CD14-positive monocyte (primary cell): ENCODE measurements around the gene DLGAP4. TPM values are rescaled to one million over a fixed set of nuclear protein-coding genes. Genes with fewer than 3 reads are reported as not detected.

Experiments
- DNase-seq, 3 donors: peaks; one replicate each; pipeline ENCODE4 v3.0.0-alpha.2; 2011 to 2022
- H2AFZ ChIP-seq: 2 replicates; pipeline ENCODE4 v1.6.0; 2012; ENCODE audit warnings: mild to moderate bottlenecking, low read depth, low read length, inconsistent platforms; ENCODE audit not compliant: insufficient read depth, poor library complexity, severe bottlenecking
- H3K27ac ChIP-seq, 2 donors: 1 replicate in 1 of 2; 2 replicates in 1 of 2; pipeline ENCODE4 v1.5.1; 2012 to 2013; ENCODE audit warnings: low read length in 2 of 2, control low read depth in 1 of 2, inconsistent platforms in 1 of 2, low read depth in 1 of 2, mild to moderate bottlenecking in 1 of 2
- H3K27me3 ChIP-seq, 2 donors: one replicate each; pipeline versions ENCODE4 v1.6.0 to v1.6.1; 2011 to 2013; ENCODE audit warnings: low read length in 2 of 2; ENCODE audit not compliant: control insufficient read depth in 2 of 2, insufficient read depth in 2 of 2
- H3K36me3 ChIP-seq, 2 donors: replicated peaks in 1 of 2; 1 replicate in 1 of 2; 2 replicates in 1 of 2; pipeline versions ENCODE4 v1.5.1 to v1.6.1; 2012 to 2013; ENCODE audit warnings: low read length in 2 of 2, control low read depth in 1 of 2, inconsistent platforms in 1 of 2, mild to moderate bottlenecking in 1 of 2; ENCODE audit not compliant: insufficient read depth in 2 of 2, control insufficient read depth in 1 of 2
- H3K4me1 ChIP-seq, 2 donors: 1 replicate in 1 of 2; 2 replicates in 1 of 2; pipeline versions ENCODE4 v1.5.1 to v1.6.1; 2012 to 2013; ENCODE audit warnings: low read length in 2 of 2, control low read depth in 1 of 2, inconsistent platforms in 1 of 2, mild to moderate bottlenecking in 1 of 2, moderate library complexity in 1 of 2; ENCODE audit not compliant: insufficient read depth in 2 of 2, control insufficient read depth in 1 of 2
- H3K4me2 ChIP-seq: replicated peaks from 2 replicates; pipeline ENCODE3; 2012; ENCODE audit warnings: low read length, moderate library complexity, mild to moderate bottlenecking; ENCODE audit not compliant: poor library complexity, severe bottlenecking; ENCODE audit errors: extremely low read depth
- H3K4me3 ChIP-seq, 3 experiments: fragments of 200-600 bp in 1 of 3; sonication (generic) in 1 of 3; replicated peaks in 1 of 3; 1 replicate in 2 of 3; 2 replicates in 1 of 3; pipeline ENCODE4 v1.5.1; 2011 to 2013; ENCODE audit warnings: low read length in 3 of 3, mild to moderate bottlenecking in 3 of 3, control low read depth in 2 of 3, low read depth in 2 of 3, inconsistent platforms in 1 of 3, moderate library complexity in 1 of 3
- H3K79me2 ChIP-seq: 2 replicates; pipeline ENCODE4 v1.6.0; 2012; ENCODE audit warnings: mild to moderate bottlenecking, control low read depth, inconsistent platforms, low read length, moderate library complexity; ENCODE audit not compliant: insufficient read depth
- H3K9ac ChIP-seq: 2 replicates; pipeline ENCODE4 v1.6.0; 2017; ENCODE audit warnings: low read length, mild to moderate bottlenecking; ENCODE audit not compliant: insufficient read depth, poor library complexity, severe bottlenecking
- H3K9me3 ChIP-seq, 2 donors: replicated peaks in 1 of 2; 1 replicate in 1 of 2; 2 replicates in 1 of 2; pipeline versions ENCODE4 v1.5.1 to v1.6.1; 2012 to 2013; ENCODE audit warnings: low read length in 2 of 2, control low read depth in 1 of 2; ENCODE audit not compliant: control insufficient read depth in 1 of 2, insufficient read depth in 1 of 2
- H4K20me1 ChIP-seq: 2 replicates; pipeline ENCODE4 v1.6.0; 2012; ENCODE audit warnings: mild to moderate bottlenecking, low read length, control low read depth, moderate library complexity; ENCODE audit not compliant: insufficient read depth
- H3K27ac Mint-ChIP-seq, 7 donors: one replicate each; pipeline ENCODE4 v1.8.0; 2020; ENCODE audit warnings: mild to moderate bottlenecking in 7 of 7, mixed read lengths in 7 of 7, moderate library complexity in 6 of 7, inconsistent platforms in 2 of 7
- H3K27me3 Mint-ChIP-seq, 3 donors: one replicate each; pipeline ENCODE4 v1.8.0; 2021 to 2022; ENCODE audit warnings: low read depth in 3 of 3, mild to moderate bottlenecking in 3 of 3, mixed read lengths in 3 of 3, moderate library complexity in 3 of 3, inconsistent platforms in 1 of 3
- H3K36me3 Mint-ChIP-seq, 2 donors: one replicate each; pipeline ENCODE4 v1.8.0; 2020; ENCODE audit warnings: mixed read lengths in 2 of 2, inconsistent platforms in 1 of 2, mild to moderate bottlenecking in 1 of 2
- H3K4me1 Mint-ChIP-seq: one replicate; pipeline ENCODE4 v1.8.0; 2020; ENCODE audit warnings: mild to moderate bottlenecking, mixed read lengths
- H3K4me3 Mint-ChIP-seq, 2 donors: one replicate each; pipeline ENCODE4 v1.8.0; 2020; ENCODE audit warnings: mild to moderate bottlenecking in 2 of 2, mixed read lengths in 2 of 2, moderate library complexity in 1 of 2
- H3K9me3 Mint-ChIP-seq, 7 donors: one replicate each; pipeline ENCODE4 v1.8.0; 2020 to 2022; ENCODE audit warnings: mixed read lengths in 7 of 7, mild to moderate bottlenecking in 6 of 7, moderate library complexity in 6 of 7, inconsistent platforms in 2 of 7
- WGBS: methylation state at CpG from one replicate; pipeline ENCODE4 v1.1.5; 2013; ENCODE audit warnings: missing lambda C conversion rate; ENCODE audit not compliant: insufficient coverage; 5-methylcytosine and 5-hydroxymethylcytosine counted together
- intact Hi-C, 2 donors: fragments of 100-400 bp; cut with micrococcal nuclease; formaldehyde crosslinking; loops; one replicate each; pipeline versions ENCODE4 v1.15.0 to v1.15.1; 2023
- polyA plus RNA-seq, 3 donors: library from polyadenylated mRNA; depleted of rRNA in 1 of 3; unstranded in 2 of 3; stranded (reverse) in 1 of 3; fragments of 300-500 nt in 2 of 3; fragments of >200 nt in 1 of 3; fragmentation: Illumina TruSeq in 2 of 3; gene quantifications; 1 replicate in 2 of 3; 2 replicates in 1 of 3; pipeline ENCODE4 v1.2.3, GENCODE V29; 2012 to 2021
- TF ChIP-seq, protein P1 (sequence below): fragments of 200-600 bp; IDR thresholded peaks from one replicate; pipeline ENCODE4 v1.8.0; 2022; ENCODE audit warnings: antibody characterized with exemption, mild to moderate bottlenecking

DLGAP4 gene
- polyA plus RNA-seq, 3 donors = 9.9 to 52.7 (median 17.6) TPM

- H3K4me3 Mint-ChIP-seq = no peak overlapping the region
- H3K36me3 Mint-ChIP-seq = no peaks in the 10 kb centered on the region
- intact Hi-C loops = no loop called here
- H2AFZ ChIP-seq = no peak overlapping the region
- peaks cover 2 to 16% (median 6%) of the 10 kb centered on the region in 7 donors for H3K9me3 Mint-ChIP-seq
- H4K20me1 ChIP-seq = no peaks in the 10 kb centered on the region
- H3K4me2 ChIP-seq = no peak overlapping the region
- H3K27ac Mint-ChIP-seq = peak overlapping the region in 1 of 7 donors; percentile 29
- H3K9ac ChIP-seq = no peak overlapping the region
- DNase-seq = no peak
- TF ChIP-seq, protein P1, sequence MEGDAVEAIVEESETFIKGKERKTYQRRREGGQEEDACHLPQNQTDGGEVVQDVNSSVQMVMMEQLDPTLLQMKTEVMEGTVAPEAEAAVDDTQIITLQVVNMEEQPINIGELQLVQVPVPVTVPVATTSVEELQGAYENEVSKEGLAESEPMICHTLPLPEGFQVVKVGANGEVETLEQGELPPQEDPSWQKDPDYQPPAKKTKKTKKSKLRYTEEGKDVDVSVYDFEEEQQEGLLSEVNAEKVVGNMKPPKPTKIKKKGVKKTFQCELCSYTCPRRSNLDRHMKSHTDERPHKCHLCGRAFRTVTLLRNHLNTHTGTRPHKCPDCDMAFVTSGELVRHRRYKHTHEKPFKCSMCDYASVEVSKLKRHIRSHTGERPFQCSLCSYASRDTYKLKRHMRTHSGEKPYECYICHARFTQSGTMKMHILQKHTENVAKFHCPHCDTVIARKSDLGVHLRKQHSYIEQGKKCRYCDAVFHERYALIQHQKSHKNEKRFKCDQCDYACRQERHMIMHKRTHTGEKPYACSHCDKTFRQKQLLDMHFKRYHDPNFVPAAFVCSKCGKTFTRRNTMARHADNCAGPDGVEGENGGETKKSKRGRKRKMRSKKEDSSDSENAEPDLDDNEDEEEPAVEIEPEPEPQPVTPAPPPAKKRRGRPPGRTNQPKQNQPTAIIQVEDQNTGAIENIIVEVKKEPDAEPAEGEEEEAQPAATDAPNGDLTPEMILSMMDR = no peak
- no peaks in the 10 kb centered on the region for H3K4me1 Mint-ChIP-seq
- no peaks in the 10 kb centered on the region for H3K9me3 ChIP-seq
- H3K27ac ChIP-seq = no peak overlapping the region
- no peaks in the 10 kb centered on the region for H3K79me2 ChIP-seq
- no peaks in the 10 kb centered on the region for H3K4me1 ChIP-seq
- no peaks in the 10 kb centered on the region for H3K36me3 ChIP-seq
- no peaks in the 10 kb centered on the region for H3K27me3 ChIP-seq
- peaks cover 8 to 14% (median 9%) of the 10 kb centered on the region in 3 donors for H3K27me3 Mint-ChIP-seq
- WGBS = 88% methylated on average over 16 of the region's 24 CpGs
- H3K4me3 ChIP-seq = no peak overlapping the region
Measured at GRCh38 chr20:36320898-36321695, 15.0 kb downstream of the DLGAP4 start.

DNA sequence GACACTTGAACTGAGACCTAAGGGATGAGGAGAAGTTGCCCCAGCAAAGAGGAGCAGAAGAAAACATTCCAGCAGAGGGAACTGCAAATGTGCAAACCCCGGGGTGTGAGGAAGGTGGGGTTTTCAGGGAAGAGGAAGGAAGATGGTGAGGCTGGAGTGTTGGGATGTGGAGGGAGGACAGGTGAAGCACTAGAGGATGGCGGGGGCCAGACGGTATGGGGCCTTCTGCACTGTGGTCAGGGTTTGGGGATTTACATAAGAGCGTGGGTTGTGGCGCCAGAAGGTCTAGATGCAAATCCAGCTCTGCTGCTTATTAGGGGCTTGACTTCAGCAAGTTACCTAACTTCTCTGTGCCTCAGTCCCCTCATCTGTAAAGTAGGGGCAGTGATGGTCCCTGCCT lies 16.0 kb downstream of the DLGAP4 start:
- Histone ChIP-seq H2AFZ (no peak overlapping the region), H3K9ac (no peak overlapping the region), H3K79me2 (no peaks in the 10 kb centered on the region), H3K36me3 (no peaks in the 10 kb centered on the region), H3K4me3 (no peak overlapping the region), H3K9me3 (peaks cover 0 to 4% of the 10 kb centered on the region in 2 donors), H3K4me1 (no peaks in the 10 kb centered on the region), H3K27me3 (no peaks in the 10 kb centered on the region), H4K20me1 (no peaks in the 10 kb centered on the region), H3K4me2 (no peak overlapping the region), H3K27ac (no peak overlapping the region)
- no peak overlapping the region for H3K27ac Mint-ChIP-seq
- intact Hi-C loops = no loop called here
- no peaks in the 10 kb centered on the region for H3K4me1 Mint-ChIP-seq
- H3K27me3 Mint-ChIP-seq = peaks cover 8 to 12% (median 9%) of the 10 kb centered on the region in 3 donors
- 71% methylated on average over 5 of the region's 5 CpGs for WGBS
- no peak for DNase-seq
- TF ChIP-seq, protein P1 = no peak
- H3K4me3 Mint-ChIP-seq = no peak overlapping the region
- H3K36me3 Mint-ChIP-seq = no peaks in the 10 kb centered on the region
- peaks cover 3 to 20% (median 11%) of the 10 kb centered on the region in 7 donors for H3K9me3 Mint-ChIP-seq
